ENCODE measurements around the gene UTS2B. TPM values are rescaled to one million over a fixed set of nuclear protein-coding genes. Genes with fewer than 3 reads are reported as not detected.
A peak's percentile ranks its signal among the peaks of the same experiment; 100 is the strongest.

Gene UTS2B
- not detected for total RNA-seq

DNA sequence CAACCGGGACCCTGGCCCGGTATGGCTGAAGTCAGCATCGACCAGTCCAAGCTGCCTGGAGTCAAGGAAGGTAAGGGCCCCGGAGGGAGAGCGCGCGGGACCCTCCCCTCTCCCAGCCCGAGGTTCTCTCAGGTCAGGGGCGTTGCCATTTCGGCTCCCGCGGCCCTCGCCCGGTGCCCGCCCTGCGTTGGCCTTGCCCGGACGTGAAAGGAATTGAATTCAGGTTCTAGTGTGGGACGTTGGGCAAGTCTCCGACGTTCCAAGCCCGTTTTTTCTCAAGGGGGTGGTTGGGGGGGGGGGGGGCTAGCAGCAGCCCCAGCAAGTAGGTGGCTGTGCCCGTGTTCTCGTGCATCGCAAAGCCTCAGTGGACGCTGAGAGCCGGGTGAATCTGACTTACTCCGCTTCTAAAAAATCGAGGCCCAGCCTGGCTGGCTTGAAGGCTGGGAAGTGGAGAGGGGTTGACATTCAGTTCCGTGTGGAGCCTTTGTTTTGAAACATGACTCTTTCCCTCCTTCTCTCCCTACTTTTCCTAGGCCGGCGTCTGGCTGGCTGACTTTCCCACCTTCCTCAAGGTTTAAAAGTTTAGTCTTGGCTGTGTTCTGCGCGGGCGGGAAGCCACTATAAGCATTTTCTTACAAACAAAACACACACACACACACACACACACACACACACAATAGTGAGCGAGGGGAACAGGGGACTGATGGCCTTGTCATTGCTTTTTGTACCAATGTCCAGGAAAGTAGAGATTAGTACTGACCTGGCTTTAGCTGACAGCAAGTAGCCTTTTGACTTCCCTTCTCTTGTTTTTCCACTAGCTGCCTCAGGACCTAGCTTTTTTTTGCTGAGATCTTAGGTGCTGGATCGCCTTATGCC lies at the start of gene UTS2B:
UTS2B (minus strand) TSS at position 873 of the 876 bp plus-strand sequence. CDS start 48,337 bp downstream, outside the sequence.
- peak within 1 kb of the TSS; percentile 77 for H3K4me3 Mint-ChIP-seq
- no peak for DNase-seq
- peak; percentile 10 to 35 for ATAC-seq
- H3K27me3 Mint-ChIP-seq (ENCODE audit: low read depth), result peaks cover 20% of the 10 kb centered on the region
- H3K36me3 Mint-ChIP-seq (ENCODE audit: insufficient read depth), result no peaks in the 10 kb centered on the region
- peaks cover 24% of the 10 kb centered on the region for H3K4me1 Mint-ChIP-seq (ENCODE audit: low read depth)
- no peaks in the 10 kb centered on the region for H3K9me3 Mint-ChIP-seq

GRCh38 chr3:191380001-191380400 lies 49.7 kb upstream of the UTS2B start:
- no peaks in the 10 kb centered on the region for H3K9me3 Mint-ChIP-seq
- DNase-seq, result no peak
- no peak overlapping the region for H3K4me3 Mint-ChIP-seq
- H3K36me3 Mint-ChIP-seq (ENCODE audit: insufficient read depth), result peaks cover 1% of the 10 kb centered on the region
- no peaks in the 10 kb centered on the region for H3K27me3 Mint-ChIP-seq (ENCODE audit: low read depth)
- no peaks in the 10 kb centered on the region for H3K4me1 Mint-ChIP-seq (ENCODE audit: low read depth)
- ATAC-seq, result no peak

DNA sequence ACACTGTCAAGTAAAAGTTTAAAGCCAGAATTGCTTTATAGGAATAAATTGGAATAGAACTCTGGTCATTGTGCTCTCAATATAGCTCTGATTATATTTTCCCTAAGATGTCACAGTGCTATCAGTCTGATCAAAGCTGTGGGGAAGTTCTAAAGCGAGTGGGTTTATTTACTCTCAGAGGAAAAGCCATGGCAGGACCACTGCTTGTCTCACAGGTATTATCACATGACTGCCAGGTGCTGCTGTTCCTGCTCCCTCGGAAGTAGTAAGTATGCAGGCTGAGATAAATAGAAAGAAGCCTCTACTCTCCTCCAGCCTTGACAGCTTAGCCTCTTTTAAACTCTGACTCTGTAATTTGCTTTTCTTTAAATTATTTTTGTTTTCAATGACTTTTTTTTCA lies 49.1 kb upstream of the UTS2B start:
- no peaks in the 10 kb centered on the region for H3K27me3 Mint-ChIP-seq (ENCODE audit: low read depth)
- no peaks in the 10 kb centered on the region for H3K9me3 Mint-ChIP-seq
- ATAC-seq (no peak), DNase-seq (no peak)
- H3K4me3 Mint-ChIP-seq, result no peak overlapping the region
- H3K36me3 Mint-ChIP-seq (ENCODE audit: insufficient read depth), result peaks cover 1% of the 10 kb centered on the region
- H3K4me1 Mint-ChIP-seq (ENCODE audit: low read depth), result no peaks in the 10 kb centered on the region

- H3K4me1 Mint-ChIP-seq (ENCODE audit: low read depth), result no peaks in the 10 kb centered on the region
- peaks cover 1% of the 10 kb centered on the region for H3K36me3 Mint-ChIP-seq (ENCODE audit: insufficient read depth)
- ATAC-seq, result no peak
- no peak overlapping the region for H3K4me3 Mint-ChIP-seq
- H3K9me3 Mint-ChIP-seq, result no peaks in the 10 kb centered on the region
- no peaks in the 10 kb centered on the region for H3K27me3 Mint-ChIP-seq (ENCODE audit: low read depth)
- DNase-seq, result no peak
Observed at GRCh38 chr3:191378142-191378812, 48.0 kb upstream of the UTS2B start.

DNA sequence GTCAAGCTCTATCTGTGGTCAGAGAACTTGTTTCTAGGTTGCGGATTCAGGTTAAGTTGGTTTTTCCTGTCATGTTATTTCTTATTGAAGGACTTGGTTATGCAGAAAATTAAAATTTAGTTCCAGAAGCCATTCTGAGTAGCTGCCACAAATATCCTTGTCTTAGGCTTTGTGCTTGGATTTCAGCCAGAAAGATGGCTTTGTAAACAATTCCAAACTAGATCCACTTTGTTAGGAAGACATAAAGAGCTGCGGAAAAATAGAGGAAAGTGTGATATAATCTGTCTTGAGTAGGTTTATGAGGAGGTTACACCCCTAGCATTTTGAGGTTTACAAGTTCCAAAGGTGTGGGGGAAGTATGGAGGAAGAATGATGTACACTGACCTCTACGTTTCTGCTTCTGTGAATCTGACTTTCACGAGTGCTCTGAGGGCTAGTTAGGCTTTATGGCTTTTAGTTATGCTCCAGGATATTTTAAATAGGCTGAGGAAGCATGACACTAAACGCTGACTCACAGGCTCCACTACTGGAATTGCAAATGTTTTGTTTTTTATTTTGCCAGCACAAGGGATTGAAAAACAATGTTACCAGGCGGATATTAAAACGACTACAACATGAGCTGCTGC lies 46.3 kb upstream of the UTS2B start:
- ATAC-seq (no peak), DNase-seq (no peak)
- no peaks in the 10 kb centered on the region for H3K9me3 Mint-ChIP-seq
- no peaks in the 10 kb centered on the region for H3K27me3 Mint-ChIP-seq (ENCODE audit: low read depth)
- H3K4me1 Mint-ChIP-seq (ENCODE audit: low read depth), result peaks cover 2% of the 10 kb centered on the region
- no peaks in the 10 kb centered on the region for H3K36me3 Mint-ChIP-seq (ENCODE audit: insufficient read depth)
- no peak overlapping the region for H3K4me3 Mint-ChIP-seq

DNA sequence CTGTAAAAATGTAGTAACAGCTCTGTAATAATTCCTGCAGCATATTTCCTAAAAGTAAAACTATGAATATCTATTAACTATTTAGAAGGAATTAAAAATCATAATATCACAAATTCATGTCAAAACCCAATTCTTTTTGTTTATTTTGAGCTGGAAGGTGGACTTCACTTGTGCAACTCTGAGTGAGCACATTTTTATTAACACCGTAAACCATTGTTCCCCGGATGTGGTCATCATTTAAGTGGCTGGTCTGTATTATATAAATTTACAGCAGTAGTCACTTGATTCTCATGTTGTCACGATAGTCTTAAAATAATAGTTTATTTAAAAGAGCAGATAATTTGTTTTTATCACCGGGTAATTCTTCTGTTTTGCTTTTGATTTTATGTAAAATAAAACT lies 43.0 kb upstream of the UTS2B start:
- H3K36me3 Mint-ChIP-seq (ENCODE audit: insufficient read depth), result peaks cover 2% of the 10 kb centered on the region
- H3K4me3 Mint-ChIP-seq, result no peak overlapping the region
- DNase-seq, result no peak
- peaks cover 2% of the 10 kb centered on the region for H3K4me1 Mint-ChIP-seq (ENCODE audit: low read depth)
- no peaks in the 10 kb centered on the region for H3K27me3 Mint-ChIP-seq (ENCODE audit: low read depth)
- H3K9me3 Mint-ChIP-seq, result no peaks in the 10 kb centered on the region
- no peak for ATAC-seq

DNA sequence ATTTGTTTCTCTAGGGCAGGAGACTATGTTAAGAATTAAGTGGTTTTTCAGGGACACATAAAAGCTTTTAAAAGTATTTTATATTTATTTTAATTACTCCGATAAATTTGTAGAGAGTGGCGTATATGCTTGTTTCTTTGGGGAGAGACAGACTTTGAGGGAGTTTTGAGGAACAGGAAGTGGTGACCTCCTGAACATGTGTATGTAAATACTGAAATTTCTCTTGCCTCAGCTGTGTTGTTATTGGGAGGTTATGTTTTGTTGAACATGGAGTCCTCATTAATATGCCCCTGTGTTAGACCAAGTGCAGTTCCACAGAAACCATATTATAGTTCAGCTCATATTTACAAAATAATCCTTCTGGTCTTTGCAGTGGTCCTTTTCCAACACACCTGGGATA lies 41.8 kb upstream of the UTS2B start:
- DNase-seq (no peak), ATAC-seq (no peak)
- H3K36me3 Mint-ChIP-seq (ENCODE audit: insufficient read depth), result peaks cover 2% of the 10 kb centered on the region
- no peaks in the 10 kb centered on the region for H3K9me3 Mint-ChIP-seq
- peaks cover 2% of the 10 kb centered on the region for H3K4me1 Mint-ChIP-seq (ENCODE audit: low read depth)
- H3K27me3 Mint-ChIP-seq (ENCODE audit: low read depth), result no peaks in the 10 kb centered on the region
- H3K4me3 Mint-ChIP-seq, result no peak overlapping the region

GRCh38 chr3:191369616-191370010 lies 39.3 kb upstream of the UTS2B start:
- no peaks in the 10 kb centered on the region for H3K27me3 Mint-ChIP-seq (ENCODE audit: low read depth)
- no peak for ATAC-seq
- H3K9me3 Mint-ChIP-seq, result no peaks in the 10 kb centered on the region
- peaks cover 2% of the 10 kb centered on the region for H3K4me1 Mint-ChIP-seq (ENCODE audit: low read depth)
- no peak overlapping the region for H3K4me3 Mint-ChIP-seq
- H3K36me3 Mint-ChIP-seq (ENCODE audit: insufficient read depth), result peaks cover 4% of the 10 kb centered on the region
- no peak for DNase-seq

- H3K36me3 Mint-ChIP-seq (ENCODE audit: insufficient read depth), result peaks cover 4% of the 10 kb centered on the region
- H3K27me3 Mint-ChIP-seq (ENCODE audit: low read depth), result no peaks in the 10 kb centered on the region
- no peak for DNase-seq
- no peak for ATAC-seq
- no peaks in the 10 kb centered on the region for H3K9me3 Mint-ChIP-seq
- H3K4me1 Mint-ChIP-seq (ENCODE audit: low read depth), result peaks cover 2% of the 10 kb centered on the region
- no peak overlapping the region for H3K4me3 Mint-ChIP-seq
Observed at GRCh38 chr3:191368755-191369615, 38.7 kb upstream of the UTS2B start.

GRCh38 chr3:191366675-191367074 lies 36.3 kb upstream of the UTS2B start:
- Mint-ChIP-seq H3K4me3 (no peak overlapping the region), H3K4me1 (ENCODE audit: low read depth) (no peaks in the 10 kb centered on the region), H3K36me3 (ENCODE audit: insufficient read depth) (peaks cover 6% of the 10 kb centered on the region), H3K27me3 (ENCODE audit: low read depth) (no peaks in the 10 kb centered on the region), H3K9me3 (no peaks in the 10 kb centered on the region)
- ATAC-seq (no peak), DNase-seq (no peak)

GRCh38 chr3:191363221-191363620 lies 32.9 kb upstream of the UTS2B start:
- DNase-seq (no peak), ATAC-seq (no peak)
- H3K27me3 Mint-ChIP-seq (ENCODE audit: low read depth), result no peaks in the 10 kb centered on the region
- H3K36me3 Mint-ChIP-seq (ENCODE audit: insufficient read depth), result peaks cover 6% of the 10 kb centered on the region
- no peak overlapping the region for H3K4me3 Mint-ChIP-seq
- H3K4me1 Mint-ChIP-seq (ENCODE audit: low read depth), result peaks cover 3% of the 10 kb centered on the region
- H3K9me3 Mint-ChIP-seq, result no peaks in the 10 kb centered on the region

DNA sequence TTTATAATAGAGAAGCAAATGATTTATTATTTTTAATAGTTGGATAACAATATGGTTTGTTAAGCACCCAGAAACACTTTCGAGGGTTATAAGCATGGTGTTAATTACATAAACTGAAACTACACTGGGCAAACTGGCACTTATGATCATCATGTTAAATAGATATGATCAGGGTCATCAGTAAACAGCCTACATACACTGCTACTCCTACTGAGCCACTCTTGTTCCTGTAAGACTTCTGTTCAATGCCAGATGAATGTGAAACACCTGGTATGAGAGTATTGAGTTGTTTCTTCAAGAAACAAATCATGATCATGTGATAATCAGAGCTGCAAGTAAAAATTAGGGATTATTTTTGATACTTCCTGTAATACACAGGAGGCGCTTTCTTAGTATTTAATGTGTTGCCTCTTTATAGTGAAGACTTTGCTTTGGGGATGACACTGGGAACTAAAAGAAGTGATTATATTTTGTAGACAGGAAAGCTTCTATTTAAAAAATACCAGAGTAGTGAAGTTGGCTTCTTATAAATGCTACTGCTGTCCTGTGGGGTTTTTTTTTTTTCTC lies 32.3 kb upstream of the UTS2B start:
- ATAC-seq (no peak), DNase-seq (no peak)
- Mint-ChIP-seq H3K4me1 (ENCODE audit: low read depth) (peaks cover 3% of the 10 kb centered on the region), H3K4me3 (no peak overlapping the region), H3K9me3 (no peaks in the 10 kb centered on the region), H3K36me3 (ENCODE audit: insufficient read depth) (peaks cover 6% of the 10 kb centered on the region), H3K27me3 (ENCODE audit: low read depth) (no peaks in the 10 kb centered on the region)

DNA sequence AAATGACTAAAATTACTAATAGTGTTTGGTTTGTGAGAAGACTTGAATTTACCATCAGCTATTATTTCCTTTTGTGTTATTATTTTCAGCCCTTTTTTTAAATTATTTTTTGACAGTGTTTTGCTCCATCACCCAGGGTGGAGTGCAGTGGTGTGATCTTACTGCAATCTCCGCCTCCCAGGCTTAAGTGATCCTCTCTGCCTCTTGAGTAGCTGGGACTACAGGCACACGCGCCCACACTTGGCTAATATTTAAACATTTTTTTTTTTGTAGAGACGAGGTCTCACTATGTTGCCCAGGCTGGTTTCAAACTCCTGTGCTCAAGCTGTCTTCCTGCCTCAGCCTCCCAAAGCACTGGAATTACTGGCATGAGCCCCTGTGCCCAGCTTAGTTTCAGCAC lies 31.7 kb upstream of the UTS2B start:
- no peak overlapping the region for H3K4me3 Mint-ChIP-seq
- no peak for ATAC-seq
- no peaks in the 10 kb centered on the region for H3K27me3 Mint-ChIP-seq (ENCODE audit: low read depth)

GRCh38 chr3:191361456-191361855 lies 31.1 kb upstream of the UTS2B start:
- Mint-ChIP-seq H3K9me3 (no peaks in the 10 kb centered on the region), H3K36me3 (ENCODE audit: insufficient read depth) (peaks cover 6% of the 10 kb centered on the region), H3K27me3 (ENCODE audit: low read depth) (no peaks in the 10 kb centered on the region), H3K4me1 (ENCODE audit: low read depth) (peaks cover 3% of the 10 kb centered on the region), H3K4me3 (no peak overlapping the region)
- ATAC-seq (no peak), DNase-seq (no peak)

More for the DNA sequence above, 31.7 kb upstream of the UTS2B start:
- Mint-ChIP-seq H3K36me3 (ENCODE audit: insufficient read depth) (peaks cover 6% of the 10 kb centered on the region), H3K4me1 (ENCODE audit: low read depth) (peaks cover 3% of the 10 kb centered on the region), H3K9me3 (no peaks in the 10 kb centered on the region)
- no peak for DNase-seq

Data from activated T-cell treated with anti-CD3 and anti-CD28 coated beads, Interleukin-2, amount 50 U/mL, for 4 hours (primary cell).